ENCODE data around the gene PDE6H. TPM values are rescaled to one million over a fixed set of nuclear protein-coding genes. Genes with fewer than 3 reads are reported as not detected.

The PDE6H gene
- total and polyA plus RNA-seq, 2 of the 8 experiments (the other 6 are each of a cell fraction or from before 2014, with no cell fraction given): not detected

GRCh38 chr12:14959126-14959440 lies 13.8 kb upstream of the PDE6H start:
- no peak overlapping the region for H3K56ac ChIP-seq (replicated peaks; ENCODE audit: insufficient read length, low read depth, low read length)
- H2BK120ac ChIP-seq (replicated peaks; ENCODE audit: low read depth, low read length): no peak overlapping the region
- H4K8ac ChIP-seq (ENCODE audit: extremely low read depth, insufficient read depth, low read length): no peak overlapping the region
- ChIA-PET CTCF (ENCODE audit: partially characterized antibody) (interaction anchor here (0.8 to 3.7 kb wide), 3 partner anchors 9 to 23 kb away, joined by 3 to 9 read pairs (median 3); partner anchors contain the start of gene ERP27), POLR2A (ENCODE audit: partially characterized antibody) (no interaction called here)
- no peak overlapping the region for H3K14ac ChIP-seq (ENCODE audit: insufficient read length)
- no peaks in the 10 kb centered on the region for H3K79me2 ChIP-seq (ENCODE audit: control insufficient read depth in 1 of 2, insufficient read depth in 2 of 2, low read length in 2 of 2)
- H2AK5ac ChIP-seq (ENCODE audit: low read depth, low read length): no peak overlapping the region
- no peak overlapping the region for H2AFZ ChIP-seq (ENCODE audit: low read length)
- DNase-seq (ENCODE audit: low read depth in 1 of 2, low spot score in 2 of 2) (no peak), FAIRE-seq (no peak)
- no peak overlapping the region for H3K9ac ChIP-seq (replicated peaks in 1 of 4; ENCODE audit: extremely low read depth in 1 of 4, low read depth in 3 of 4, low read length in 3 of 4)
- H3K79me1 ChIP-seq (ENCODE audit: low read depth, low read length): no peaks in the 10 kb centered on the region
- H3K4me2 ChIP-seq (ENCODE audit: insufficient read depth in 1 of 2, low read depth in 2 of 2, low read length in 2 of 2): no peak overlapping the region
- H3K4ac ChIP-seq (replicated peaks; ENCODE audit: insufficient read length, low read depth, low read length): no peak overlapping the region
- no peaks in the 10 kb centered on the region for H3K23me2 ChIP-seq (ENCODE audit: low read depth, low read length)
- no peak overlapping the region for H2BK20ac ChIP-seq (ENCODE audit: low read length)
- H3K27me3 ChIP-seq (replicated peaks in 1 of 4; ENCODE audit: control insufficient read depth in 3 of 4, extremely low read depth in 1 of 4, insufficient read depth in 3 of 4, low read length in 3 of 4): no peaks in the 10 kb centered on the region
- 96% methylated on average over 10 of the region's 10 CpGs; no CpG with 5 or more reads in 1 of the 2 experiments for WGBS, 2 experiments (ENCODE audit: extremely low coverage in 1 of 2, insufficient coverage in 1 of 2, insufficient read length in 1 of 2, insufficient replicate concordance in 2 of 2, low coverage in 1 of 2, low lambda C conversion rate in 2 of 2, missing lambda C conversion rate in 1 of 2)
- H3K18ac ChIP-seq (ENCODE audit: extremely low read depth, low read length): no peak overlapping the region
- H2BK5ac ChIP-seq (ENCODE audit: low read depth, low read length): no peak overlapping the region
- H2BK15ac ChIP-seq (ENCODE audit: low read length): no peak overlapping the region
- no peaks in the 10 kb centered on the region for H3K4me1 ChIP-seq (replicated peaks in 1 of 4; ENCODE audit: control insufficient read depth in 3 of 4, insufficient read depth in 4 of 4, low read length in 3 of 4)
- no peak overlapping the region for H3K23ac ChIP-seq (ENCODE audit: insufficient read length)
- TF ChIP-seq RBBP5 (IDR thresholded peaks at IDR 0.05; ENCODE audit: borderline replicate concordance, low read depth, low read length): no peak
- no peaks in the 10 kb centered on the region for H3K36me3 ChIP-seq (ENCODE audit: control insufficient read depth in 2 of 4, insufficient read depth in 4 of 4, low read length in 3 of 4)
- H3K9me3 ChIP-seq (ENCODE audit: insufficient read depth in 2 of 2, low read depth in 1 of 2, low read length in 1 of 2): no peaks in the 10 kb centered on the region
- H3K4me3 ChIP-seq (ENCODE audit: extremely low read depth in 1 of 4, insufficient read depth in 2 of 4, low read depth in 3 of 4, low read length in 4 of 4): no peak overlapping the region
- H3K27ac ChIP-seq (ENCODE audit: low read depth, low read length): no peak overlapping the region
- no peaks in the 10 kb centered on the region for H4K20me1 ChIP-seq (replicated peaks in 1 of 2; ENCODE audit: control insufficient read depth in 1 of 2, insufficient read depth in 2 of 2, low read length in 2 of 2)
- no peak overlapping the region for H4K5ac ChIP-seq (ENCODE audit: insufficient read length, low read depth, low read length)
- H4K91ac ChIP-seq (replicated peaks; ENCODE audit: insufficient read length, low read length): no peak overlapping the region
- no peak overlapping the region for H2BK12ac ChIP-seq (ENCODE audit: low read depth, low read length)

All from H1 (cell line).